ENCODE measurements around the gene KNDC1.

The KNDC1 gene

GRCh38 chr10:133253361-133253955 is 93.4 kb downstream of the KNDC1 start:
- Histone ChIP-seq H3K4me3 (ENCODE audit: low read depth, low read length) (no peak overlapping the region), H3K9ac (ENCODE audit: low read depth, low read length) (no peak overlapping the region), H3K36me3 (ENCODE audit: control insufficient read depth, insufficient read depth, low read length) (no peaks in the 10 kb centered on the region), H3K27me3 (ENCODE audit: control insufficient read depth, insufficient read depth, low read length) (peaks cover 4% of the 10 kb centered on the region; the same call in 1 of the 2 replicates), H3K4me1 (ENCODE audit: control insufficient read depth, insufficient read depth, low read length) (peaks cover 10% of the 10 kb centered on the region; the same call in 1 of the 2 replicates), H3K27ac (ENCODE audit: low read depth, low read length) (no peak overlapping the region), H3K9me3 (ENCODE audit: control insufficient read depth, insufficient read depth, low read length) (no peaks in the 10 kb centered on the region)

GRCh38 chr10:133254421-133255120 is 94.6 kb downstream of the KNDC1 start:
- Histone ChIP-seq H3K9ac (ENCODE audit: low read depth, low read length) (no peak overlapping the region), H3K27me3 (ENCODE audit: control insufficient read depth, insufficient read depth, low read length) (peaks cover 4% of the 10 kb centered on the region; the same call in 1 of the 2 replicates), H3K4me1 (ENCODE audit: control insufficient read depth, insufficient read depth, low read length) (peaks cover 10% of the 10 kb centered on the region; the same call in 1 of the 2 replicates), H3K9me3 (ENCODE audit: control insufficient read depth, insufficient read depth, low read length) (no peaks in the 10 kb centered on the region), H3K27ac (ENCODE audit: low read depth, low read length) (no peak overlapping the region), H3K36me3 (ENCODE audit: control insufficient read depth, insufficient read depth, low read length) (no peaks in the 10 kb centered on the region), H3K4me3 (ENCODE audit: low read depth, low read length) (no peak overlapping the region)

- Histone ChIP-seq H3K4me3 (ENCODE audit: low read depth, low read length) (no peak overlapping the region), H3K27me3 (ENCODE audit: control insufficient read depth, insufficient read depth, low read length) (peaks cover 2% of the 10 kb centered on the region; the same call in 1 of the 2 replicates), H3K9me3 (ENCODE audit: control insufficient read depth, insufficient read depth, low read length) (no peaks in the 10 kb centered on the region), H3K4me1 (ENCODE audit: control insufficient read depth, insufficient read depth, low read length) (peaks cover 10% of the 10 kb centered on the region; the same call in 1 of the 2 replicates), H3K27ac (ENCODE audit: low read depth, low read length) (no peak overlapping the region), H3K9ac (ENCODE audit: low read depth, low read length) (no peak overlapping the region), H3K36me3 (ENCODE audit: control insufficient read depth, insufficient read depth, low read length) (no peaks in the 10 kb centered on the region)
These were observed 95.3 kb downstream of the KNDC1 start for GRCh38 chr10:133255323-133255722.

GRCh38 chr10:133257489-133258065 is 97.6 kb downstream of the KNDC1 start:
- peak overlapping the region; percentile 52 for H3K4me3 ChIP-seq (ENCODE audit: low read depth, low read length)
- H3K9me3 ChIP-seq (ENCODE audit: control insufficient read depth, insufficient read depth, low read length), result no peaks in the 10 kb centered on the region
- no peak overlapping the region for H3K9ac ChIP-seq (ENCODE audit: low read depth, low read length)
- peaks cover 6% of the 10 kb centered on the region for H3K27me3 ChIP-seq (ENCODE audit: control insufficient read depth, insufficient read depth, low read length)
- H3K36me3 ChIP-seq (ENCODE audit: control insufficient read depth, insufficient read depth, low read length), result no peaks in the 10 kb centered on the region
- H3K27ac ChIP-seq (ENCODE audit: low read depth, low read length), result no peak overlapping the region
- peaks cover 17% of the 10 kb centered on the region; the same call in 1 of the 2 replicates for H3K4me1 ChIP-seq (ENCODE audit: control insufficient read depth, insufficient read depth, low read length)

GRCh38 chr10:133258066-133258817 is 98.2 kb downstream of the KNDC1 start:
- Histone ChIP-seq H3K4me3 (ENCODE audit: low read depth, low read length) (peak overlapping the region; percentile 52; the same call in 1 of the 2 replicates), H3K27me3 (ENCODE audit: control insufficient read depth, insufficient read depth, low read length) (peaks cover 12% of the 10 kb centered on the region), H3K27ac (ENCODE audit: low read depth, low read length) (no peak overlapping the region), H3K4me1 (ENCODE audit: control insufficient read depth, insufficient read depth, low read length) (peaks cover 18% of the 10 kb centered on the region; the same call in 1 of the 2 replicates), H3K9ac (ENCODE audit: low read depth, low read length) (no peak overlapping the region), H3K36me3 (ENCODE audit: control insufficient read depth, insufficient read depth, low read length) (no peaks in the 10 kb centered on the region), H3K9me3 (ENCODE audit: control insufficient read depth, insufficient read depth, low read length) (no peaks in the 10 kb centered on the region)

- Histone ChIP-seq H3K27ac (ENCODE audit: low read depth, low read length) (no peak overlapping the region), H3K36me3 (ENCODE audit: control insufficient read depth, insufficient read depth, low read length) (no peaks in the 10 kb centered on the region), H3K9ac (ENCODE audit: low read depth, low read length) (no peak overlapping the region), H3K27me3 (ENCODE audit: control insufficient read depth, insufficient read depth, low read length) (peaks cover 17% of the 10 kb centered on the region), H3K4me3 (ENCODE audit: low read depth, low read length) (no peak overlapping the region), H3K4me1 (ENCODE audit: control insufficient read depth, insufficient read depth, low read length) (peaks cover 18% of the 10 kb centered on the region; the same call in 1 of the 2 replicates), H3K9me3 (ENCODE audit: control insufficient read depth, insufficient read depth, low read length) (no peaks in the 10 kb centered on the region)
These were observed 99.0 kb downstream of the KNDC1 start for GRCh38 chr10:133258818-133259601.

GRCh38 chr10:133259602-133259989 is 99.6 kb downstream of the KNDC1 start:
- Histone ChIP-seq H3K27ac (ENCODE audit: low read depth, low read length) (no peak overlapping the region), H3K9ac (ENCODE audit: low read depth, low read length) (no peak overlapping the region), H3K9me3 (ENCODE audit: control insufficient read depth, insufficient read depth, low read length) (no peaks in the 10 kb centered on the region), H3K27me3 (ENCODE audit: control insufficient read depth, insufficient read depth, low read length) (peaks cover 17% of the 10 kb centered on the region), H3K4me1 (ENCODE audit: control insufficient read depth, insufficient read depth, low read length) (peaks cover 18% of the 10 kb centered on the region; the same call in 1 of the 2 replicates), H3K4me3 (ENCODE audit: low read depth, low read length) (no peak overlapping the region), H3K36me3 (ENCODE audit: control insufficient read depth, insufficient read depth, low read length) (no peaks in the 10 kb centered on the region)

GRCh38 chr10:133260895-133261725 is 101.1 kb downstream of the KNDC1 start:
- Histone ChIP-seq H3K4me1 (ENCODE audit: control insufficient read depth, insufficient read depth, low read length) (peaks cover 18% of the 10 kb centered on the region; the same call in 1 of the 2 replicates), H3K27ac (ENCODE audit: low read depth, low read length) (no peak overlapping the region)

GRCh38 chr10:133261726-133262325 is 101.8 kb downstream of the KNDC1 start:
- Histone ChIP-seq H3K4me3 (ENCODE audit: low read depth, low read length) (peak overlapping the region; percentile 67), H3K36me3 (ENCODE audit: control insufficient read depth, insufficient read depth, low read length) (no peaks in the 10 kb centered on the region), H3K27ac (ENCODE audit: low read depth, low read length) (no peak overlapping the region), H3K9me3 (ENCODE audit: control insufficient read depth, insufficient read depth, low read length) (no peaks in the 10 kb centered on the region), H3K4me1 (ENCODE audit: control insufficient read depth, insufficient read depth, low read length) (peaks cover 18% of the 10 kb centered on the region; the same call in 1 of the 2 replicates), H3K27me3 (ENCODE audit: control insufficient read depth, insufficient read depth, low read length) (peaks cover 17% of the 10 kb centered on the region), H3K9ac (ENCODE audit: low read depth, low read length) (no peak overlapping the region; the same call in 1 of the 2 replicates)

More at GRCh38 chr10:133260895-133261725, 101.1 kb downstream of the KNDC1 start:
- H3K36me3 ChIP-seq (ENCODE audit: control insufficient read depth, insufficient read depth, low read length), result no peaks in the 10 kb centered on the region
- peaks cover 17% of the 10 kb centered on the region for H3K27me3 ChIP-seq (ENCODE audit: control insufficient read depth, insufficient read depth, low read length)
- no peak overlapping the region for H3K9ac ChIP-seq (ENCODE audit: low read depth, low read length)
- peak overlapping the region; percentile 67 for H3K4me3 ChIP-seq (ENCODE audit: low read depth, low read length)
- no peaks in the 10 kb centered on the region for H3K9me3 ChIP-seq (ENCODE audit: control insufficient read depth, insufficient read depth, low read length)

All from HUES48 (cell line).